Activated naive CD4-positive, alpha-beta T cell treated with anti-CD3 and anti-CD28 coated beads, Interleukin-2, amount 50 U/mL, for 24 hours (primary cell): Measurements from ENCODE around the gene C1GALT1.
A peak's percentile ranks its signal among the peaks of the same experiment; 100 is the strongest.

Experiments used
- H3K27ac Mint-ChIP-seq: one replicate; pipeline ENCODE4 v1.8.0; 2021; ENCODE audit warnings: mild to moderate bottlenecking, mixed read lengths
- H3K27me3 Mint-ChIP-seq: one replicate; pipeline ENCODE4 v1.8.0; 2021; ENCODE audit warnings: mixed read lengths
- H3K36me3 Mint-ChIP-seq: one replicate; pipeline ENCODE4 v1.8.0; 2021; ENCODE audit warnings: mixed read lengths
- H3K4me1 Mint-ChIP-seq: one replicate; pipeline ENCODE4 v1.8.0; 2021; ENCODE audit warnings: mixed read lengths
- H3K4me3 Mint-ChIP-seq: one replicate; pipeline ENCODE4 v1.8.0; 2021; ENCODE audit warnings: mild to moderate bottlenecking, mixed read lengths
- H3K9me3 Mint-ChIP-seq: one replicate; pipeline ENCODE4 v1.8.0; 2021; ENCODE audit warnings: mixed read lengths

Gene C1GALT1

GRCh38 chr7:7157177-7157886 lies 25.0 kb upstream of the C1GALT1 start:
- peaks cover 5% of the 10 kb centered on the region for H3K9me3 Mint-ChIP-seq
- H3K36me3 Mint-ChIP-seq = peaks cover 4% of the 10 kb centered on the region
- peaks cover 63% of the 10 kb centered on the region for H3K4me1 Mint-ChIP-seq
- no peaks in the 10 kb centered on the region for H3K27me3 Mint-ChIP-seq
- peak overlapping the region; percentile 75 for H3K4me3 Mint-ChIP-seq
- H3K27ac Mint-ChIP-seq = peak overlapping the region; percentile 86

DNA sequence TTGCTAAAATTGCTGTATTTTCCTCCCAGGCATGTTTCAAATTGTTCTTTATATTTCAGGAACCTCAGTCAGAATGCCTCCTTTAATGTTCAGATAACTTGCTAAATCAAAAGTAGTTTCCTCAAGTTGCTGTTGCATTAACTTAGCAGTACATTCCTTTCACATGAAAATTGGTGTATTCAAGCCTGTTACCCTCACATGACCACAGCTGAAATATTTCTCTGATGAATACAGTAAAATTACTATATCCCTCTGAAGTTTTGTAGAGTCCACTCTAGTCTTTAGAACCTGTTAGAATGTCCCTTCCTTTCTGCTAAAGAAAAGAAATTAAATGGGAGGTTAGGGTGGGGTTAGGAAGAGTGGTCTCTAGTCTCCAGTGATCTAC lies 24.5 kb upstream of the C1GALT1 start:
- Mint-ChIP-seq H3K9me3 (peaks cover 5% of the 10 kb centered on the region), H3K4me1 (peaks cover 59% of the 10 kb centered on the region), H3K27me3 (no peaks in the 10 kb centered on the region), H3K36me3 (peaks cover 4% of the 10 kb centered on the region), H3K4me3 (peak overlapping the region; percentile 75), H3K27ac (peak overlapping the region; percentile 86)

GRCh38 chr7:7159063-7159658 lies 23.2 kb upstream of the C1GALT1 start:
- H3K36me3 Mint-ChIP-seq = peaks cover 4% of the 10 kb centered on the region
- H3K27me3 Mint-ChIP-seq = no peaks in the 10 kb centered on the region
- H3K4me1 Mint-ChIP-seq = peaks cover 61% of the 10 kb centered on the region
- H3K9me3 Mint-ChIP-seq = peaks cover 5% of the 10 kb centered on the region
- peak overlapping the region; percentile 85 for H3K4me3 Mint-ChIP-seq
- peak overlapping the region; percentile 93 for H3K27ac Mint-ChIP-seq

- Mint-ChIP-seq H3K27me3 (no peaks in the 10 kb centered on the region), H3K4me3 (no peak overlapping the region), H3K27ac (peak overlapping the region; percentile 38), H3K36me3 (peaks cover 3% of the 10 kb centered on the region), H3K4me1 (peaks cover 55% of the 10 kb centered on the region), H3K9me3 (peaks cover 5% of the 10 kb centered on the region)
These were observed 17.8 kb upstream of the C1GALT1 start for GRCh38 chr7:7164591-7164990.

- H3K27me3 Mint-ChIP-seq = no peaks in the 10 kb centered on the region
- no peak overlapping the region for H3K4me3 Mint-ChIP-seq
- peaks cover 47% of the 10 kb centered on the region for H3K4me1 Mint-ChIP-seq
- peaks cover 2% of the 10 kb centered on the region for H3K9me3 Mint-ChIP-seq
- H3K36me3 Mint-ChIP-seq = peaks cover 7% of the 10 kb centered on the region
- peak overlapping the region; percentile 84 for H3K27ac Mint-ChIP-seq
These were observed 17.0 kb upstream of the C1GALT1 start for GRCh38 chr7:7165372-7165771.

DNA sequence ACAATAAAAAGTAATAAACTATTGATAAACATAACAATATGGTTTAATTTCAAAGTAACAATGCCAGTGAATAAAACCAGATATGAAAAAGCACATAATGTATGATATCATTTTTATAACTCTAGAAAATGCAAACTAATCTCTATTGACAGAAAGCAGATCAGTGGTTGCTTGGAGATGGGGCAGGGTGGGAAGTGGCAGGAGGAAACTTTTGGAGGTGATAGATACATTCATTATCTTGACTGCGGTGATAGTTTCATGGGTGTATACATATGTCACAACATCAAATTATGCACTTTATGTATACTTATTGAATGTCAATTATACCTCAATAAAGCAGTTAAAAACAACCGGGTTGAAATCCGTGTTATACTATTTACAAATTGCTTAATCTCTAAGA lies 16.0 kb upstream of the C1GALT1 start:
- no peaks in the 10 kb centered on the region for H3K27me3 Mint-ChIP-seq
- no peak overlapping the region for H3K4me3 Mint-ChIP-seq
- H3K36me3 Mint-ChIP-seq = peaks cover 12% of the 10 kb centered on the region
- no peak overlapping the region for H3K27ac Mint-ChIP-seq
- peaks cover 39% of the 10 kb centered on the region for H3K4me1 Mint-ChIP-seq
- peaks cover 5% of the 10 kb centered on the region for H3K9me3 Mint-ChIP-seq

DNA sequence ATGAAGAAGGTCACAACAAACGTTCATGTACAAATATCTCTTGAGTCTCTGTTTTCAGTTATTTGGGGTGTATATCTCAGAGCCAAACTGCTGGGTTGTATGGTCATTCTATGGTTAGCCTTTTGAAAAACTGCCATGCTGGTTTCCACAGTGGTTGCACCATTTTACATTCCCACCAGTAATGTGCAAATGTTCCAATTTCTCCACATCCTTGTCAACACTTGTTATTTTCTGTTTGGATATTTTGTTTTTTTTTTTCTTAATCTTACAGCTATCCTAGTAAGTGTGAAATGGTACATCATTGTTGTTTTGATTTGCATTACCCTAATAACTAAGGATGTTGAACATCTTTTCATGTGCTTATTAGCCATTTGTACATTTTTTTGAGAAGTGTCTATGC lies 13.0 kb upstream of the C1GALT1 start:
- Mint-ChIP-seq H3K9me3 (peaks cover 12% of the 10 kb centered on the region), H3K4me1 (peaks cover 46% of the 10 kb centered on the region), H3K4me3 (no peak overlapping the region), H3K36me3 (peaks cover 22% of the 10 kb centered on the region), H3K27me3 (no peaks in the 10 kb centered on the region), H3K27ac (no peak overlapping the region)

DNA sequence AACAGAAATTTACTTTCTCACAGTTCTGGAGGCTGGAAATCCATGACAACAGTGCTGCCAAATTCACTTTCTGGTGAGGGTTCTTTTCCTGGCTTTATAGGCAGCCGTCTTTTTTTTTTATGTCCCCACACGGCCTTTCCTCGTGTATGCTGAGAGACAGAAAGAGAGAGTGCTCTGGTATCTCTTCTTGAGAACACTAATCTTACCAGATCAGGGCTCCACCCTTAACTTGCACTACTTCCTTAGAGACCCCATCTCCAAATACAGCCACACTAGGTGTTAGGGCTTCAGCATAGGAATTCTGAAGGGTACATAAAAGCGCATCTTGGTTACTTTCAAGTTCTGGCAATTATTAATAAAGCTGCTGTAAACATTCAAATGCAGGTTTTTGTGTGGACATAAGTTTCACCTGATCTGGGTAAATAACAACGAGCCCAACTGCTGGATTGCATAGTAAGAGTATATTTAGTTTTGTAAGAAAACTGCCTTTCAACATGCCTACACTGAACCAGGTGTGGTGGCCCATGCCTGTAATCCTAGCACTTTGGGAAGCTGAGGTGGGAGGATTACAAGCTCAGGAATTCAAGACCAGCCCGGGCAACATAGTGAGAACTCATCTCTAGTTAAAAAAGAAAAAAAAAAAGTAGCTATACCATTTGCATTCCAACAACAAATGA lies 8.2 kb upstream of the C1GALT1 start:
- Mint-ChIP-seq H3K27me3 (no peaks in the 10 kb centered on the region), H3K36me3 (peaks cover 26% of the 10 kb centered on the region), H3K4me3 (no peak overlapping the region), H3K9me3 (peaks cover 18% of the 10 kb centered on the region), H3K27ac (no peak overlapping the region), H3K4me1 (peaks cover 39% of the 10 kb centered on the region)

GRCh38 chr7:7175075-7175695 lies 7.2 kb upstream of the C1GALT1 start:
- Mint-ChIP-seq H3K27me3 (no peaks in the 10 kb centered on the region), H3K4me3 (no peak overlapping the region), H3K9me3 (peaks cover 18% of the 10 kb centered on the region), H3K4me1 (peaks cover 39% of the 10 kb centered on the region), H3K27ac (no peak overlapping the region), H3K36me3 (peaks cover 23% of the 10 kb centered on the region)

- H3K4me1 Mint-ChIP-seq = peaks cover 42% of the 10 kb centered on the region
- no peaks in the 10 kb centered on the region for H3K27me3 Mint-ChIP-seq
- H3K9me3 Mint-ChIP-seq = peaks cover 13% of the 10 kb centered on the region
- peaks cover 15% of the 10 kb centered on the region for H3K36me3 Mint-ChIP-seq
- peak overlapping the region; percentile 69 for H3K27ac Mint-ChIP-seq
- peak overlapping the region; percentile 47 for H3K4me3 Mint-ChIP-seq
These were observed 5.8 kb upstream of the C1GALT1 start for GRCh38 chr7:7176406-7177043.

GRCh38 chr7:7177044-7177517 lies 5.3 kb upstream of the C1GALT1 start:
- H3K27me3 Mint-ChIP-seq = no peaks in the 10 kb centered on the region
- peak overlapping the region; percentile 69 for H3K27ac Mint-ChIP-seq
- H3K4me3 Mint-ChIP-seq = peak overlapping the region; percentile 47
- H3K36me3 Mint-ChIP-seq = peaks cover 13% of the 10 kb centered on the region
- peaks cover 40% of the 10 kb centered on the region for H3K4me1 Mint-ChIP-seq
- H3K9me3 Mint-ChIP-seq = peaks cover 13% of the 10 kb centered on the region

GRCh38 chr7:7178081-7178480 lies 4.3 kb upstream of the C1GALT1 start:
- H3K4me1 Mint-ChIP-seq = peaks cover 30% of the 10 kb centered on the region
- peaks cover 6% of the 10 kb centered on the region for H3K9me3 Mint-ChIP-seq
- H3K27me3 Mint-ChIP-seq = no peaks in the 10 kb centered on the region
- peaks cover 7% of the 10 kb centered on the region for H3K36me3 Mint-ChIP-seq
- no peak overlapping the region for H3K4me3 Mint-ChIP-seq
- H3K27ac Mint-ChIP-seq = no peak overlapping the region

DNA sequence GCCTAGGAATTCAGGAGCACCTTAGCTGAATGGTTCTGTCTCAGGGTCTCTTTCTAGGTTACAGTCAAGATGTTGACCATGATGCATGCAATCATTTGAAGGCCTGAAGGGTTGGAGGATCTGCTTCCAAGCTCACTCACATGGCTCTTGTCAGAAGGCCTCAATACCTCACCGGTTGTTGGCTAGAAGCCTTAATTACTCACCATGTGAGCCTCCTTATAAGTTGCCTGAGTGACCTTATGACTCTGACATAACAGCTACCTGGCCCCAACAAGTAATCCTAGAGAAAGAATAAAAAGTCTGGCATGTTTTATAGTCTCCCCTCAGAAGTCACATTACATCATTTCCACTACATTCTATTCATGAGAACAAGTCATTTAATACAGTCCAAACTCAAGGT lies 3.4 kb upstream of the C1GALT1 start:
- peaks cover 7% of the 10 kb centered on the region for H3K36me3 Mint-ChIP-seq
- H3K9me3 Mint-ChIP-seq = peaks cover 6% of the 10 kb centered on the region
- no peaks in the 10 kb centered on the region for H3K27me3 Mint-ChIP-seq
- H3K4me1 Mint-ChIP-seq = peaks cover 29% of the 10 kb centered on the region
- H3K27ac Mint-ChIP-seq = no peak overlapping the region
- no peak overlapping the region for H3K4me3 Mint-ChIP-seq

- H3K27me3 Mint-ChIP-seq = no peaks in the 10 kb centered on the region
These were observed 1.5 kb upstream of the C1GALT1 start for GRCh38 chr7:7180725-7181449.

More at GRCh38 chr7:7180725-7181449, 1.5 kb upstream of the C1GALT1 start:
- peaks cover 22% of the 10 kb centered on the region for H3K4me1 Mint-ChIP-seq
- no peaks in the 10 kb centered on the region for H3K9me3 Mint-ChIP-seq
- H3K27ac Mint-ChIP-seq = peak overlapping the region; percentile 89
- H3K4me3 Mint-ChIP-seq = peak overlapping the region; percentile 99
- peaks cover 5% of the 10 kb centered on the region for H3K36me3 Mint-ChIP-seq
